Glutamatergic neuron (in vitro differentiated cells): ENCODE measurements around the gene WDFY4. TPM values are rescaled to one million over a fixed set of nuclear protein-coding genes. Genes with fewer than 3 reads are reported as not detected.
A peak's percentile ranks its signal among the peaks of the same experiment; 100 is the strongest.

Experiments
- DNase-seq: peaks from one replicate; pipeline ENCODE4 v3.0.0; 2022
- H3K27ac Mint-ChIP-seq: one replicate; pipeline ENCODE4 v1.8.0; 2020; ENCODE audit warnings: mild to moderate bottlenecking, mixed read lengths, inconsistent platforms; ENCODE audit not compliant: unreplicated experiment
- H3K27me3 Mint-ChIP-seq: one replicate; pipeline ENCODE4 v1.8.0; 2020; ENCODE audit warnings: mild to moderate bottlenecking, moderate library complexity, mixed read lengths, inconsistent platforms; ENCODE audit not compliant: unreplicated experiment
- H3K36me3 Mint-ChIP-seq: one replicate; pipeline ENCODE4 v1.8.0; 2020; ENCODE audit warnings: mild to moderate bottlenecking, mixed read lengths, inconsistent platforms; ENCODE audit not compliant: unreplicated experiment
- H3K4me1 Mint-ChIP-seq: one replicate; pipeline ENCODE4 v1.8.0; 2020; ENCODE audit warnings: mild to moderate bottlenecking, low read depth, mixed read lengths, inconsistent platforms; ENCODE audit not compliant: unreplicated experiment
- H3K4me3 Mint-ChIP-seq: one replicate; pipeline ENCODE4 v1.8.0; 2020; ENCODE audit warnings: mild to moderate bottlenecking, mixed read lengths, inconsistent platforms; ENCODE audit not compliant: unreplicated experiment
- H3K9me3 Mint-ChIP-seq: one replicate; pipeline ENCODE4 v1.8.0; 2020; ENCODE audit warnings: mild to moderate bottlenecking, moderate library complexity, mixed read lengths, inconsistent platforms; ENCODE audit not compliant: unreplicated experiment
- CTCF ChIP-seq: fragments of 200-600 bp; sonication (generic); IDR thresholded peaks from one replicate; pipeline ENCODE4 v1.5.0; 2021; ENCODE audit not compliant: partially characterized antibody, unreplicated experiment
- total RNA-seq: library from RNA; stranded (reverse); fragmentation: NEBNext Ultra II Directional; extraction: Animal tissue kit (Norgen Biotek cat#: 25700); gene quantifications from one replicate; pipeline ENCODE4 v1.2.1, GENCODE V29; 2021; ENCODE audit not compliant: unreplicated experiment

Gene WDFY4
- total RNA-seq, 1 donor from 2014 or later, result not detected

GRCh38 chr10:49001870-49002672 lies 317.4 kb downstream of the WDFY4 start:
- DNase-seq, result no peak
- no peak for TF ChIP-seq CTCF
- H3K36me3 Mint-ChIP-seq, result peaks cover 15% of the 10 kb centered on the region
- H3K4me3 Mint-ChIP-seq, result no peak overlapping the region
- H3K9me3 Mint-ChIP-seq, result peaks cover 8% of the 10 kb centered on the region
- peaks cover 6% of the 10 kb centered on the region for H3K4me1 Mint-ChIP-seq
- H3K27me3 Mint-ChIP-seq, result peaks cover 3% of the 10 kb centered on the region
- H3K27ac Mint-ChIP-seq, result no peak overlapping the region

- Mint-ChIP-seq H3K4me1 (peaks cover 15% of the 10 kb centered on the region), H3K9me3 (peaks cover 7% of the 10 kb centered on the region), H3K27me3 (no peaks in the 10 kb centered on the region), H3K36me3 (peaks cover 11% of the 10 kb centered on the region), H3K4me3 (no peak overlapping the region), H3K27ac (no peak overlapping the region)
- no peak for DNase-seq
- no peak for TF ChIP-seq CTCF
Observed at GRCh38 chr10:49005270-49005669, 320.6 kb downstream of the WDFY4 start.

GRCh38 chr10:49007129-49007528 lies 322.5 kb downstream of the WDFY4 start:
- DNase-seq, result no peak
- Mint-ChIP-seq H3K4me3 (no peak overlapping the region), H3K4me1 (peaks cover 12% of the 10 kb centered on the region), H3K27me3 (no peaks in the 10 kb centered on the region), H3K9me3 (peaks cover 9% of the 10 kb centered on the region), H3K36me3 (peaks cover 11% of the 10 kb centered on the region), H3K27ac (peak overlapping the region; percentile 46)
- TF ChIP-seq CTCF, result no peak

- Mint-ChIP-seq H3K4me1 (peaks cover 15% of the 10 kb centered on the region), H3K27me3 (peaks cover 6% of the 10 kb centered on the region), H3K4me3 (no peak overlapping the region), H3K9me3 (peaks cover 8% of the 10 kb centered on the region), H3K36me3 (peaks cover 11% of the 10 kb centered on the region), H3K27ac (peak overlapping the region; percentile 68)
- no peak for DNase-seq
- TF ChIP-seq CTCF, result no peak
Observed at GRCh38 chr10:49008091-49008490, 323.4 kb downstream of the WDFY4 start.

GRCh38 chr10:49008505-49009198 lies 324.0 kb downstream of the WDFY4 start:
- Mint-ChIP-seq H3K36me3 (peaks cover 11% of the 10 kb centered on the region), H3K4me3 (peak overlapping the region; percentile 66), H3K27ac (peak overlapping the region; percentile 68), H3K4me1 (peaks cover 15% of the 10 kb centered on the region), H3K9me3 (peaks cover 8% of the 10 kb centered on the region), H3K27me3 (peaks cover 6% of the 10 kb centered on the region)
- no peak for TF ChIP-seq CTCF
- DNase-seq, result no peak
